ENCODE measurements around the gene PIEZO2. TPM values are rescaled to one million over a fixed set of nuclear protein-coding genes. Genes with fewer than 3 reads are reported as not detected.

The PIEZO2 gene
- total RNA-seq, 2 experiments from 2014 or later, result not detected

GRCh38 chr18:10979411-10979810 lies 170.0 kb downstream of the PIEZO2 start:
- no peak for DNase-seq
- Mint-ChIP-seq H3K4me1 (no peaks in the 10 kb centered on the region), H3K36me3 (no peaks in the 10 kb centered on the region), H3K27ac (no peak overlapping the region), H3K9me3 (peaks cover 6% of the 10 kb centered on the region), H3K4me3 (no peak overlapping the region), H3K27me3 (no peaks in the 10 kb centered on the region)

- Mint-ChIP-seq H3K36me3 (no peaks in the 10 kb centered on the region), H3K4me3 (no peak overlapping the region), H3K27ac (no peak overlapping the region), H3K27me3 (no peaks in the 10 kb centered on the region), H3K9me3 (peaks cover 5% of the 10 kb centered on the region), H3K4me1 (no peaks in the 10 kb centered on the region)
- DNase-seq, result no peak
Measured at GRCh38 chr18:10977042-10977441, 172.3 kb downstream of the PIEZO2 start.

- Mint-ChIP-seq H3K27ac (no peak overlapping the region), H3K4me1 (no peaks in the 10 kb centered on the region), H3K9me3 (peaks cover 2% of the 10 kb centered on the region), H3K27me3 (no peaks in the 10 kb centered on the region), H3K36me3 (no peaks in the 10 kb centered on the region), H3K4me3 (no peak overlapping the region)
- DNase-seq, result no peak
Measured at GRCh38 chr18:10973567-10974203, 175.7 kb downstream of the PIEZO2 start.

- Mint-ChIP-seq H3K27ac (no peak overlapping the region), H3K27me3 (no peaks in the 10 kb centered on the region), H3K4me1 (no peaks in the 10 kb centered on the region), H3K4me3 (no peak overlapping the region), H3K36me3 (no peaks in the 10 kb centered on the region), H3K9me3 (no peaks in the 10 kb centered on the region)
- no peak for DNase-seq
Measured at GRCh38 chr18:10971717-10972116, 177.7 kb downstream of the PIEZO2 start.

- H3K36me3 Mint-ChIP-seq, result no peaks in the 10 kb centered on the region
- no peaks in the 10 kb centered on the region for H3K4me1 Mint-ChIP-seq
- H3K27ac Mint-ChIP-seq, result no peak overlapping the region
- H3K4me3 Mint-ChIP-seq, result no peak overlapping the region
- H3K27me3 Mint-ChIP-seq, result no peaks in the 10 kb centered on the region
- no peak for DNase-seq
- H3K9me3 Mint-ChIP-seq, result peaks cover 2% of the 10 kb centered on the region
Measured at GRCh38 chr18:10965119-10965518, 184.2 kb downstream of the PIEZO2 start.

- Mint-ChIP-seq H3K27ac (no peak overlapping the region), H3K36me3 (no peaks in the 10 kb centered on the region), H3K27me3 (peaks cover 9% of the 10 kb centered on the region), H3K4me1 (no peaks in the 10 kb centered on the region), H3K4me3 (no peak overlapping the region), H3K9me3 (no peaks in the 10 kb centered on the region)
- DNase-seq, result no peak
Measured at GRCh38 chr18:10953672-10954071, 195.7 kb downstream of the PIEZO2 start.

GRCh38 chr18:10951631-10952544 lies 197.5 kb downstream of the PIEZO2 start:
- H3K27me3 Mint-ChIP-seq, result peaks cover 9% of the 10 kb centered on the region
- no peak overlapping the region for H3K27ac Mint-ChIP-seq
- no peaks in the 10 kb centered on the region for H3K36me3 Mint-ChIP-seq
- no peak overlapping the region for H3K4me3 Mint-ChIP-seq
- no peaks in the 10 kb centered on the region for H3K4me1 Mint-ChIP-seq
- no peak for DNase-seq
- H3K9me3 Mint-ChIP-seq, result no peaks in the 10 kb centered on the region

- H3K27ac Mint-ChIP-seq, result no peak overlapping the region
- peaks cover under 1% of the 10 kb centered on the region for H3K9me3 Mint-ChIP-seq
- H3K27me3 Mint-ChIP-seq, result peaks cover 9% of the 10 kb centered on the region
- peaks cover under 1% of the 10 kb centered on the region for H3K36me3 Mint-ChIP-seq
- H3K4me3 Mint-ChIP-seq, result no peak overlapping the region
- no peak for DNase-seq
- H3K4me1 Mint-ChIP-seq, result no peaks in the 10 kb centered on the region
Measured at GRCh38 chr18:10950876-10951630, 198.3 kb downstream of the PIEZO2 start.

- no peak for DNase-seq
- Mint-ChIP-seq H3K36me3 (peaks cover 2% of the 10 kb centered on the region), H3K4me3 (no peak overlapping the region), H3K9me3 (peaks cover 8% of the 10 kb centered on the region), H3K4me1 (no peaks in the 10 kb centered on the region), H3K27ac (no peak overlapping the region), H3K27me3 (peaks cover 9% of the 10 kb centered on the region)
Measured at GRCh38 chr18:10950080-10950875, 199.1 kb downstream of the PIEZO2 start.

- H3K27me3 Mint-ChIP-seq, result peaks cover 3% of the 10 kb centered on the region
- H3K9me3 Mint-ChIP-seq, result peaks cover 14% of the 10 kb centered on the region
Measured at GRCh38 chr18:10949655-10950054, 199.7 kb downstream of the PIEZO2 start.

GRCh38 chr18:10948421-10948820 lies 200.9 kb downstream of the PIEZO2 start:
- Mint-ChIP-seq H3K27ac (no peak overlapping the region), H3K4me3 (no peak overlapping the region), H3K36me3 (peaks cover 2% of the 10 kb centered on the region), H3K4me1 (no peaks in the 10 kb centered on the region), H3K27me3 (no peaks in the 10 kb centered on the region), H3K9me3 (peaks cover 20% of the 10 kb centered on the region)
- no peak for DNase-seq

More at GRCh38 chr18:10949655-10950054, 199.7 kb downstream of the PIEZO2 start:
- Mint-ChIP-seq H3K4me3 (no peak overlapping the region), H3K27ac (no peak overlapping the region), H3K36me3 (peaks cover 2% of the 10 kb centered on the region), H3K4me1 (no peaks in the 10 kb centered on the region)
- no peak for DNase-seq

GRCh38 chr18:10946058-10946457 lies 203.3 kb downstream of the PIEZO2 start:
- H3K27ac Mint-ChIP-seq, result no peak overlapping the region
- peaks cover 2% of the 10 kb centered on the region for H3K36me3 Mint-ChIP-seq
- no peaks in the 10 kb centered on the region for H3K27me3 Mint-ChIP-seq
- H3K4me3 Mint-ChIP-seq, result no peak overlapping the region
- no peaks in the 10 kb centered on the region for H3K4me1 Mint-ChIP-seq
- no peak for DNase-seq
- peaks cover 20% of the 10 kb centered on the region for H3K9me3 Mint-ChIP-seq

GRCh38 chr18:10942998-10943397 lies 206.4 kb downstream of the PIEZO2 start:
- no peak overlapping the region for H3K27ac Mint-ChIP-seq
- H3K4me3 Mint-ChIP-seq, result no peak overlapping the region
- no peak for DNase-seq
- H3K27me3 Mint-ChIP-seq, result no peaks in the 10 kb centered on the region
- H3K9me3 Mint-ChIP-seq, result peaks cover 20% of the 10 kb centered on the region
- peaks cover 2% of the 10 kb centered on the region for H3K36me3 Mint-ChIP-seq
- no peaks in the 10 kb centered on the region for H3K4me1 Mint-ChIP-seq

GRCh38 chr18:10939822-10940221 lies 209.5 kb downstream of the PIEZO2 start:
- no peak for DNase-seq

More at GRCh38 chr18:10939822-10940221, 209.5 kb downstream of the PIEZO2 start:
- Mint-ChIP-seq H3K4me3 (no peak overlapping the region), H3K27me3 (peaks cover 3% of the 10 kb centered on the region), H3K4me1 (no peaks in the 10 kb centered on the region), H3K36me3 (no peaks in the 10 kb centered on the region), H3K9me3 (peaks cover 7% of the 10 kb centered on the region), H3K27ac (no peak overlapping the region)
